HEK293 (cell line): ENCODE results near the gene LPCAT4.
A peak's percentile ranks its signal among the peaks of the same experiment; 100 is the strongest.

ENCODE experiments used
- CTCF ChIA-PET: fragments of 350-600 bp; formaldehyde crosslinking; extraction: SDS; loops from one replicate; lab custom pipeline; 2021; ENCODE audit warnings: antibody characterized with exemption; lab: Yijun Ruan, JAX
- POLR2A ChIA-PET: fragments of 300-600 bp; formaldehyde crosslinking; extraction: SDS; loops from one replicate; lab custom pipeline; 2020; ENCODE audit warnings: antibody characterized with exemption, inconsistent platforms; lab: Yijun Ruan, JAX
- H3K27ac ChIP-seq: fragments of 200-500 bp; sonication (Bioruptor generic); 2 replicates; pipeline ENCODE4 v1.5.1; 2014; ENCODE audit warnings: low read depth, low read length, control low read depth, inconsistent platforms; ENCODE audit errors: extremely low read depth
- H3K36me3 ChIP-seq, 2 experiments: fragments of 200-500 bp in 1 of 2; sonication (Bioruptor generic) in 1 of 2; 1 replicate in 1 of 2; 2 replicates in 1 of 2; pipeline ENCODE4 v1.5.1; 2014 to 2017; ENCODE audit warnings: inconsistent platforms in 2 of 2, low read length in 2 of 2; ENCODE audit not compliant: control insufficient read depth in 2 of 2, insufficient read depth in 1 of 2
- H3K4me1 ChIP-seq: fragments of 200-500 bp; sonication (Bioruptor generic); 2 replicates; pipeline ENCODE4 v1.5.1; 2014; ENCODE audit warnings: mild to moderate bottlenecking, low read length, inconsistent platforms; ENCODE audit not compliant: control insufficient read depth, insufficient read depth
- H3K4me3 ChIP-seq: 2 replicates; pipeline ENCODE4 v1.5.1; 2011; ENCODE audit warnings: low read depth, mild to moderate bottlenecking, control low read depth, low read length, moderate library complexity
- H3K9me3 ChIP-seq: fragments of 200-500 bp; sonication (Bioruptor generic); 2 replicates; pipeline ENCODE4 v1.5.1; 2014; ENCODE audit warnings: low read depth, low read length, inconsistent platforms; ENCODE audit not compliant: control insufficient read depth, insufficient read depth
- IKZF3 ChIP-seq: fragments of 450-650 bp; IDR thresholded peaks from 2 replicates; pipeline ENCODE4 v1.5.0; 2018; ENCODE audit warnings: missing biosample characterization, mild to moderate bottlenecking, missing genetic modification characterization, moderate library complexity
- KLF9 ChIP-seq: fragments of 450-650 bp; formaldehyde crosslinking; IDR thresholded peaks from 2 replicates; pipeline ENCODE4 v1.5.1; 2016; ENCODE audit warnings: missing biosample characterization, missing genetic modification characterization, low read depth
- OSR2 ChIP-seq: fragments of 450-650 bp; formaldehyde crosslinking; IDR thresholded peaks from 2 replicates; pipeline ENCODE4 v1.5.1; 2016; ENCODE audit warnings: missing biosample characterization, missing genetic modification characterization
- PRDM1 ChIP-seq: fragments of 450-650 bp; formaldehyde crosslinking; IDR thresholded peaks from 2 replicates; pipeline ENCODE4; 2016; ENCODE audit warnings: missing biosample characterization, missing genetic modification characterization
- REPIN1 ChIP-seq: fragments of 450-650 bp; formaldehyde crosslinking; IDR thresholded peaks from 2 replicates; pipeline ENCODE4 v1.5.1; 2017; ENCODE audit warnings: missing biosample characterization, missing genetic modification characterization, low read depth
- SCRT2 ChIP-seq: fragments of 450-650 bp; formaldehyde crosslinking; IDR thresholded peaks from 2 replicates; pipeline ENCODE4 v1.5.1; 2016; ENCODE audit warnings: missing biosample characterization, missing genetic modification characterization
- SETDB1 ChIP-seq: IDR thresholded peaks from one replicate; pipeline ENCODE4 v1.6.1; 2017; ENCODE audit warnings: mild to moderate bottlenecking, low read length, moderate library complexity, mixed read lengths; ENCODE audit not compliant: insufficient read length
- SP7 ChIP-seq: fragments of 450-650 bp; formaldehyde crosslinking; IDR thresholded peaks from 2 replicates; pipeline ENCODE4 v1.5.1; 2016; ENCODE audit warnings: missing biosample characterization, missing genetic modification characterization
- WT1 ChIP-seq: fragments of 450-650 bp; formaldehyde crosslinking; IDR thresholded peaks from 2 replicates; pipeline ENCODE4 v1.5.1; 2016; ENCODE audit warnings: missing biosample characterization, missing genetic modification characterization
- YY1 ChIP-seq: fragments of 450-650 bp; formaldehyde crosslinking; IDR thresholded peaks from 2 replicates; pipeline ENCODE4 v1.5.1; 2018; ENCODE audit warnings: missing biosample characterization, missing genetic modification characterization
- ZBTB17 ChIP-seq: fragments of 450-650 bp; formaldehyde crosslinking; IDR thresholded peaks from 2 replicates; pipeline ENCODE4 v1.5.1; 2016; ENCODE audit warnings: missing biosample characterization, missing genetic modification characterization
- ZNF16 ChIP-seq: fragments of 450-650 bp; formaldehyde crosslinking; IDR thresholded peaks from 2 replicates; pipeline ENCODE4 v1.5.1; 2016; ENCODE audit warnings: low read depth, missing biosample characterization, missing genetic modification characterization
- ZNF280C ChIP-seq: fragments of 450-650 bp; formaldehyde crosslinking; IDR thresholded peaks from 2 replicates; pipeline ENCODE4 v1.5.1; 2016; ENCODE audit warnings: missing biosample characterization, missing genetic modification characterization
- ZNF341 ChIP-seq: fragments of 450-650 bp; formaldehyde crosslinking; IDR thresholded peaks from 2 replicates; pipeline ENCODE4; 2016; ENCODE audit warnings: low read depth, missing biosample characterization, missing genetic modification characterization
- ZNF600 ChIP-seq: fragments of 450-650 bp; formaldehyde crosslinking; IDR thresholded peaks from 2 replicates; pipeline ENCODE4 v1.5.1; 2016; ENCODE audit warnings: missing biosample characterization, missing genetic modification characterization
- ZNF629 ChIP-seq: fragments of 450-650 bp; formaldehyde crosslinking; IDR thresholded peaks from 2 replicates; pipeline ENCODE4 v1.5.1; 2017; ENCODE audit warnings: missing biosample characterization, missing genetic modification characterization
- ZNF670 ChIP-seq: fragments of 450-650 bp; formaldehyde crosslinking; IDR thresholded peaks from 2 replicates; pipeline ENCODE4 v1.5.1; 2016; ENCODE audit warnings: missing biosample characterization, missing genetic modification characterization, low read depth
- TF ChIP-seq, protein P1 (sequence below): fragments of 450-650 bp; formaldehyde crosslinking; IDR thresholded peaks from 2 replicates; pipeline ENCODE4 v1.5.1; 2016; ENCODE audit warnings: missing biosample characterization, missing genetic modification characterization
- TF ChIP-seq, protein P2 (sequence below): fragments of 450-650 bp; formaldehyde crosslinking; IDR thresholded peaks from 2 replicates; pipeline ENCODE4 v1.5.1; 2016; ENCODE audit warnings: missing biosample characterization, missing genetic modification characterization, borderline replicate concordance
- TF ChIP-seq, protein P3 (sequence below): fragments of 450-650 bp; formaldehyde crosslinking; IDR thresholded peaks from 2 replicates; pipeline ENCODE4 v1.5.1; 2017; ENCODE audit warnings: missing biosample characterization, missing genetic modification characterization

LPCAT4 gene

DNA sequence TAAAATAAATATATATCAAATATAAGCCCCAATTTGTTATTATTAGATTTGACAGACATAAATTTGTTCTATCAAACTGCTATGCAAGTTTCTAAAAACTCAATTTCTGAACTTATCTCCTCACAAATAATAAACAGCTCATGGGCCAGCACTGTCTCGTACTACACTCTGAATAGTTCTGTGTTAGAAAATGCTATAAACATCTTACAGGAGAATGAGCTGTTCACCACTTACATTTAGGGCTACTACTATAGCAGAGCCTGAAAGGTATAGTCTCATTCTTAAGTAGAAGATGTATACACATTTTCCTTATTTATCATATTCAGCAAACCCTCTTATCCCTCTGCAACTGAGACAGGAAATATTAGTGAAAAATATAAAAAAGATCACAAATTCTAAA is 42.1 kb downstream of the LPCAT4 start:
- TF ChIP-seq YY1 (tag by site-specific recombination) (no peak), IKZF3 (tag by site-specific recombination) (no peak), SETDB1 (no peak), ZNF670 (no peak)
- ChIA-PET CTCF (interaction anchor here (0.6 kb wide), 1 partner anchor 620 kb away, joined by 3 read pairs; no protein-coding TSS in a partner anchor), POLR2A (no interaction called here)
- H3K4me1 ChIP-seq, result no peaks in the 10 kb centered on the region
- H3K36me3 ChIP-seq, result no peaks in the 10 kb centered on the region
- H3K27ac ChIP-seq, result no peak overlapping the region
- H3K4me3 ChIP-seq, result no peak overlapping the region
- H3K9me3 ChIP-seq, result no peaks in the 10 kb centered on the region

- ChIA-PET CTCF (no interaction called here), POLR2A (no interaction called here)
- TF ChIP-seq, protein P1, sequence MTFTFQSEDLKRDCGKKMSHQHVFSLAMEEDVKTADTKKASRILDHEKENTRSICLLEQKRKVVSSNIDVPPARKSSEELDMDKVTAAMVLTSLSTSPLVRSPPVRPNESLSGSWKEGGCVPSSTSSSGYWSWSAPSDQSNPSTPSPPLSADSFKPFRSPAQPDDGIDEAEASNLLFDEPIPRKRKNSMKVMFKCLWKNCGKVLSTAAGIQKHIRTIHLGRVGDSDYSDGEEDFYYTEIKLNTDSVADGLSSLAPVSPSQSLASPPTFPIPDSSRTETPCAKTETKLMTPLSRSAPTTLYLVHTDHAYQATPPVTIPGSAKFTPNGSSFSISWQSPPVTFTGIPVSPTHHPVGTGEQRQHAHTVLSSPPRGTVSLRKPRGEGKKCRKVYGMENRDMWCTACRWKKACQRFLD (tag by site-specific recombination), result no peak
- no peak for TF ChIP-seq SP7 (tag by site-specific recombination)
- no peaks in the 10 kb centered on the region for H3K36me3 ChIP-seq
- H3K4me3 ChIP-seq, result no peak overlapping the region
- H3K4me1 ChIP-seq, result no peaks in the 10 kb centered on the region
- no peaks in the 10 kb centered on the region for H3K9me3 ChIP-seq
- H3K27ac ChIP-seq, result no peak overlapping the region
Observed at GRCh38 chr15:34323217-34323616, 43.8 kb downstream of the LPCAT4 start.

DNA sequence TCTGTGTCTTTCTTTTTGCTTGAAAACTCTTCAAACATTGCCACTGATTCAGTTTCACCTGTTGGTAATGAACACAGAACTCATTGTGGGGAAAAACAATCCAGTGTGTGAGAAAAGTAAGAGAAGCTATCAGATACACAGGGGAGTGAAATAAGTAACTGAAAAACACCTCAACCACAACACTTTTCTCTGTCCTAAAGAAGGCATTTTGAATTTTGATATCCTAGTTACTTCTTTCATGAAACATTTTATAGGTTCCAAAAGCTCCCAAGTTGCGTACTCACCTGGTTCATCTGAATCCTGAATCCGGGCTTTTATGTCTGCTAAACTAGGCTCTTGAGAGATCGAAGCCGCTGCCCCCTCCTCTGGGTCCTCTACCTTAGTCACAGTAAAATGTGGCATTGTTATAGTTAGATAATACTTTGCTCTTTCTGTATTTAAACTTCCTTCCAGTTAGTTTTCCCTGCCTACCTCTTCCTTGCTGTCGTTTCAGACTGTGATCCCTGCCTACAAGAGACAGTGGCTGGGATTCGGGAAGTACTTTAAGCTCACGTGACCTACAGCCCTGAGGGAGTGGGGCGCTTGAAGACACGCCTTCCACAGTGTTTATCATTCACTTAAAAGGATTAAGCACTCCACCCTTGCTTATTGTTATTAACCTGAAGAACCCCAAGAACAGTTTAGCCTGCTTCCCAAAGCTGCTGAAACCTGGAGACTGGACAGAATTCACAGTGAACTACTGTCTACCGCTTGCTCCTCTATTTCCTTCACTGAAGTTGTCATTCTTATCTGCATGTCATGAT is 48.5 kb downstream of the LPCAT4 start:
- ChIA-PET POLR2A (interaction anchor here (0.6 to 1.2 kb wide), 3 partner anchors 10 to 88 kb away, joined by 3 to 5 read pairs (median 3); no protein-coding TSS in a partner anchor), CTCF (interaction anchor here (0.5 to 1.3 kb wide), 3 partner anchors 15 to 78 kb away, joined by 3 read pairs; no protein-coding TSS in a partner anchor)
- H3K4me3 ChIP-seq, result peak overlapping the region; percentile 38
- H3K4me1 ChIP-seq, result peaks cover 7% of the 10 kb centered on the region; the same call in 1 of the 2 replicates
- H3K36me3 ChIP-seq, result no peaks in the 10 kb centered on the region
- H3K9me3 ChIP-seq, result no peaks in the 10 kb centered on the region
- no peak overlapping the region for H3K27ac ChIP-seq
- peak; percentile 27; the same call in 1 of the 2 replicates for TF ChIP-seq ZNF629 (tag by site-specific recombination)
- TF ChIP-seq, protein P2, sequence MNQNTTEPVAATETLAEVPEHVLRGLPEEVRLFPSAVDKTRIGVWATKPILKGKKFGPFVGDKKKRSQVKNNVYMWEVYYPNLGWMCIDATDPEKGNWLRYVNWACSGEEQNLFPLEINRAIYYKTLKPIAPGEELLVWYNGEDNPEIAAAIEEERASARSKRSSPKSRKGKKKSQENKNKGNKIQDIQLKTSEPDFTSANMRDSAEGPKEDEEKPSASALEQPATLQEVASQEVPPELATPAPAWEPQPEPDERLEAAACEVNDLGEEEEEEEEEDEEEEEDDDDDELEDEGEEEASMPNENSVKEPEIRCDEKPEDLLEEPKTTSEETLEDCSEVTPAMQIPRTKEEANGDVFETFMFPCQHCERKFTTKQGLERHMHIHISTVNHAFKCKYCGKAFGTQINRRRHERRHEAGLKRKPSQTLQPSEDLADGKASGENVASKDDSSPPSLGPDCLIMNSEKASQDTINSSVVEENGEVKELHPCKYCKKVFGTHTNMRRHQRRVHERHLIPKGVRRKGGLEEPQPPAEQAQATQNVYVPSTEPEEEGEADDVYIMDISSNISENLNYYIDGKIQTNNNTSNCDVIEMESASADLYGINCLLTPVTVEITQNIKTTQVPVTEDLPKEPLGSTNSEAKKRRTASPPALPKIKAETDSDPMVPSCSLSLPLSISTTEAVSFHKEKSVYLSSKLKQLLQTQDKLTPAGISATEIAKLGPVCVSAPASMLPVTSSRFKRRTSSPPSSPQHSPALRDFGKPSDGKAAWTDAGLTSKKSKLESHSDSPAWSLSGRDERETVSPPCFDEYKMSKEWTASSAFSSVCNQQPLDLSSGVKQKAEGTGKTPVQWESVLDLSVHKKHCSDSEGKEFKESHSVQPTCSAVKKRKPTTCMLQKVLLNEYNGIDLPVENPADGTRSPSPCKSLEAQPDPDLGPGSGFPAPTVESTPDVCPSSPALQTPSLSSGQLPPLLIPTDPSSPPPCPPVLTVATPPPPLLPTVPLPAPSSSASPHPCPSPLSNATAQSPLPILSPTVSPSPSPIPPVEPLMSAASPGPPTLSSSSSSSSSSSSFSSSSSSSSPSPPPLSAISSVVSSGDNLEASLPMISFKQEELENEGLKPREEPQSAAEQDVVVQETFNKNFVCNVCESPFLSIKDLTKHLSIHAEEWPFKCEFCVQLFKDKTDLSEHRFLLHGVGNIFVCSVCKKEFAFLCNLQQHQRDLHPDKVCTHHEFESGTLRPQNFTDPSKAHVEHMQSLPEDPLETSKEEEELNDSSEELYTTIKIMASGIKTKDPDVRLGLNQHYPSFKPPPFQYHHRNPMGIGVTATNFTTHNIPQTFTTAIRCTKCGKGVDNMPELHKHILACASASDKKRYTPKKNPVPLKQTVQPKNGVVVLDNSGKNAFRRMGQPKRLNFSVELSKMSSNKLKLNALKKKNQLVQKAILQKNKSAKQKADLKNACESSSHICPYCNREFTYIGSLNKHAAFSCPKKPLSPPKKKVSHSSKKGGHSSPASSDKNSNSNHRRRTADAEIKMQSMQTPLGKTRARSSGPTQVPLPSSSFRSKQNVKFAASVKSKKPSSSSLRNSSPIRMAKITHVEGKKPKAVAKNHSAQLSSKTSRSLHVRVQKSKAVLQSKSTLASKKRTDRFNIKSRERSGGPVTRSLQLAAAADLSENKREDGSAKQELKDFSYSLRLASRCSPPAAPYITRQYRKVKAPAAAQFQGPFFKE (tag by site-specific recombination), result no peak
- peak; percentile 60; the same call in 1 of the 2 replicates for TF ChIP-seq WT1 (tag by site-specific recombination)
- TF ChIP-seq ZNF16 (tag by site-specific recombination), result no peak
- peak; percentile 27; the same call in 1 of the 2 replicates for TF ChIP-seq SP7 (tag by site-specific recombination)
- no peak for TF ChIP-seq ZNF280C (tag by site-specific recombination)
- TF ChIP-seq SCRT2, result peak; percentile 86
- TF ChIP-seq ZBTB17, result peak; percentile 47
- TF ChIP-seq REPIN1 (tag by site-specific recombination), result no peak
- 0 out of 2 replicates have a peak, but pooled peaks have one; percentile 32 for TF ChIP-seq ZNF600 (tag by site-specific recombination)
- 0 out of 2 replicates have a peak, but pooled peaks have one; percentile 29 for TF ChIP-seq OSR2 (tag by site-specific recombination)
- TF ChIP-seq, protein P3, sequence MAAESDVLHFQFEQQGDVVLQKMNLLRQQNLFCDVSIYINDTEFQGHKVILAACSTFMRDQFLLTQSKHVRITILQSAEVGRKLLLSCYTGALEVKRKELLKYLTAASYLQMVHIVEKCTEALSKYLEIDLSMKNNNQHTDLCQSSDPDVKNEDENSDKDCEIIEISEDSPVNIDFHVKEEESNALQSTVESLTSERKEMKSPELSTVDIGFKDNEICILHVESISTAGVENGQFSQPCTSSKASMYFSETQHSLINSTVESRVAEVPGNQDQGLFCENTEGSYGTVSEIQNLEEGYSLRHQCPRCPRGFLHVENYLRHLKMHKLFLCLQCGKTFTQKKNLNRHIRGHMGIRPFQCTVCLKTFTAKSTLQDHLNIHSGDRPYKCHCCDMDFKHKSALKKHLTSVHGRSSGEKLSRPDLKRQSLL (tag by site-specific recombination), result no peak
- TF ChIP-seq PRDM1 (tag by site-specific recombination), result 0 out of 2 replicates have a peak, but pooled peaks have one; percentile 12
- TF ChIP-seq KLF9, result peak; percentile 52; the same call in 1 of the 2 replicates
- peak; percentile 95 for TF ChIP-seq ZNF341 (tag by site-specific recombination)
